Measurements from ENCODE around the gene BCHE.

DNA sequence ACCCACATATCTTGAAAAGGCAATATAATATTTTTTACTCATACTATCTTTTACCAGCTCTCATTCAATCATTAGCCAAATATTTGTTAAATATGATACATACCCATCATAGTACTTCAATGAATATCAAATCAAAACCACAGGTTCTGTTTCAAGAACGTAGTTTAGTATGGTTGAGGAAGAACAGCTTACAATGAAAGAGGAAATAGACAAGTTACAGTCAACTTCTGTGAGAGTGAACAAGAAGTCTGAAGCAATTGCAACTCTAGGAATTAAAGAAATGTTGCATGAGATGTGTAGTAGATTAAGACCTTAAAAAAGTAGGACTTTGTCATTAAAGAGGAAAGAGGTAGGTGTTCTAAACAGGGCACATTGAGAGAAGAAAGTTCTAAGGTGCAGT, 9.3 kb downstream of the BCHE start:
- TF ChIP-seq, protein P1, sequence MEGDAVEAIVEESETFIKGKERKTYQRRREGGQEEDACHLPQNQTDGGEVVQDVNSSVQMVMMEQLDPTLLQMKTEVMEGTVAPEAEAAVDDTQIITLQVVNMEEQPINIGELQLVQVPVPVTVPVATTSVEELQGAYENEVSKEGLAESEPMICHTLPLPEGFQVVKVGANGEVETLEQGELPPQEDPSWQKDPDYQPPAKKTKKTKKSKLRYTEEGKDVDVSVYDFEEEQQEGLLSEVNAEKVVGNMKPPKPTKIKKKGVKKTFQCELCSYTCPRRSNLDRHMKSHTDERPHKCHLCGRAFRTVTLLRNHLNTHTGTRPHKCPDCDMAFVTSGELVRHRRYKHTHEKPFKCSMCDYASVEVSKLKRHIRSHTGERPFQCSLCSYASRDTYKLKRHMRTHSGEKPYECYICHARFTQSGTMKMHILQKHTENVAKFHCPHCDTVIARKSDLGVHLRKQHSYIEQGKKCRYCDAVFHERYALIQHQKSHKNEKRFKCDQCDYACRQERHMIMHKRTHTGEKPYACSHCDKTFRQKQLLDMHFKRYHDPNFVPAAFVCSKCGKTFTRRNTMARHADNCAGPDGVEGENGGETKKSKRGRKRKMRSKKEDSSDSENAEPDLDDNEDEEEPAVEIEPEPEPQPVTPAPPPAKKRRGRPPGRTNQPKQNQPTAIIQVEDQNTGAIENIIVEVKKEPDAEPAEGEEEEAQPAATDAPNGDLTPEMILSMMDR (conservative IDR thresholded peaks at IDR 0.05 in 1 of 2, IDR thresholded peaks at IDR 0.05 in 1 of 2; ENCODE audit: low read depth in 1 of 2, low read length in 2 of 2) = no peak
- TF ChIP-seq EZH2 (IDR thresholded peaks at IDR 0.05; ENCODE audit: low read length, missing control alignments) = no peak

Measured in fibroblast of lung (primary cell).